RKO (cell line): ENCODE measurements around the gene MMP17.
"Not testable (repeated sequence)": the region's sequence is repeated elsewhere in the genome, so short reads cannot be mapped to it uniquely, and the experiment has no call there.

Experiments used
- DNase-seq: peaks from one replicate; pipeline ENCODE4 v3.0.0-alpha.2; 2016; ENCODE audit warnings: low spot score

MMP17 gene

GRCh38 chr12:131865180-131865875 is 37.1 kb downstream of the MMP17 start:
- DNase-seq = peak; percentile 91

GRCh38 chr12:131867471-131867870 is 39.3 kb downstream of the MMP17 start:
- no peak for DNase-seq

DNA sequence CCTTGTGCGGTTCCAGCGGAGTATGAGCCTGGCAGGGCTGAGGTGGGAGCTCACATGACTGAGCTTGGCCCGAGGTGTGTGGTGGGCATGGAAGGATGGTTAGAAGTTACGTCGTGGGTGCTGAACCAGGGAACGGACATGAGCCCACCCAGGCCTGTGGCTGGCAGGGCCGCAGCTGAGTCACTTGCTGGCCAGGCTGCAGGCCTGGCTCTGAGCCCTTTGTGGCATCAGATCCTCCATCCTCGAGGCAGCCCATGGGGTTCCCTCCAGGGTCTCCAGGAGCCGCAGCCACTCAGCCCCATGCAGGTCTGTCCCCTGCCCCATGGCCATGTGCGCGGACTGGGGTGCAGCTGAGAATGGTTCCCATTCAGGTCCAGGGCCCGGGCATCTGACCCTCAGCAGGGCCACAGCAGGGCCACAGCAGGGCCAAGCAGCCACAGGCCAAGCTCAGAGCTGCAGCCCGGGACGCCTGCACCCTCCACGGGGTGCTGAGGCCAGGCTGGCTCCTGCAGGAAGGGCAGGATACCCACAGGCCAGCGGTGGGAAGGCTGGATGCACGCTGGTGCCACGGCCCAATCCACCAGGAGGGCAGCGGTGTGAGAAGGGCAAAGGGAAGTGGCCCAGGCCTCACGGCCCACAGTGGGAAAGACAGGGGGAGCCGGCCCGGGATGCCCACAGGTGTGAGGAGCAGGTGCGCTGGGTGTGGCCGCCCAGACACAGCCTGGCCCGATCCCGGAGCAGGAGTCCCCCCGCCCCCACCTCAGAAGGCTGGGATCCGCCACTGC is 39.9 kb downstream of the MMP17 start:
- no peak for DNase-seq

DNA sequence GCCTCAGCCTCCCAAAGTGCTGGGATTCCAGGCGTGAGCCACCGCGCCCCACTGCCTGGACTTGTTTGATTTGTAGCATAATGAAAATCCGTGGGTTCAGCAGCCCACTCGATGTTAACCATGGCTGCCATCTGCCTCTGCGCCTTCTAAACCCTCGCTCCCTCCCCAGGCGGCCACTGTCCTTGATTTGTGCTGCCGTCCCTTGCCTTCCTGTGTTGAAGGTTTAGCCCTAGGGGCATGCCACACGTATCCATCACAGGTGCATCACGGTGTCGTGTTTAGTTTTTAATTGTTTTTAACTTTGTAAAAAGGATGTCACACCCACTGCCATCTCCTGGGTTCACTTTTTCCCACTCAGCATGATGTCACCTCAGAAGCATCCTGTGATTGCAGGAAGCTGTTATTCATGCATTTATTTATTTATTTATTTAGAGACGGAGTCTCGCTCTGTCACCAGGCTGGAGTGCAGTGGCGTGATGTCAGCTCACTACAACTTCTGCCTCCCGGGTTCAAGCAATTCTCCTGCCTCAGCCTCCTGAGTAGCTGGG is 41.8 kb downstream of the MMP17 start:
- peak; percentile 81 for DNase-seq

DNA sequence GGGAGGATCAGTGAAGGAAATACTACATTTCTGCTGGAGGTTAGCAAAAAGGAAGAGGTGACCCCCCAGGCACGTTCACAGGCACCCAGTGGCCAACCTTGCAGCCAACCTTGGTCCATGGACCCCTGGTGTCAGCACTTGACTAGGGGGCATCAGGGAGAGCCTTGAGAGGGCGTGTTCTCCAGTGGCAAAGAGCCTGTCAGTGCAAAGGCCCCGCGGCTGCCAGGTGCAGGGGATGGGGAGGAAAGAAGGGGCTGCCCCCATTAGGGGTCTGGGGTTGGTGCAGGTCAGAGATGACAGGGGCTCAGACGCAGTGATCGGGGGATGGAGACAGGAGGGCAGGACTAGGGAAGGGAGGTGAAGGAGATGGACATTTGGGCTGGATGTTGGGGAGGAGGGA is 43.5 kb downstream of the MMP17 start:
- no peak for DNase-seq

DNA sequence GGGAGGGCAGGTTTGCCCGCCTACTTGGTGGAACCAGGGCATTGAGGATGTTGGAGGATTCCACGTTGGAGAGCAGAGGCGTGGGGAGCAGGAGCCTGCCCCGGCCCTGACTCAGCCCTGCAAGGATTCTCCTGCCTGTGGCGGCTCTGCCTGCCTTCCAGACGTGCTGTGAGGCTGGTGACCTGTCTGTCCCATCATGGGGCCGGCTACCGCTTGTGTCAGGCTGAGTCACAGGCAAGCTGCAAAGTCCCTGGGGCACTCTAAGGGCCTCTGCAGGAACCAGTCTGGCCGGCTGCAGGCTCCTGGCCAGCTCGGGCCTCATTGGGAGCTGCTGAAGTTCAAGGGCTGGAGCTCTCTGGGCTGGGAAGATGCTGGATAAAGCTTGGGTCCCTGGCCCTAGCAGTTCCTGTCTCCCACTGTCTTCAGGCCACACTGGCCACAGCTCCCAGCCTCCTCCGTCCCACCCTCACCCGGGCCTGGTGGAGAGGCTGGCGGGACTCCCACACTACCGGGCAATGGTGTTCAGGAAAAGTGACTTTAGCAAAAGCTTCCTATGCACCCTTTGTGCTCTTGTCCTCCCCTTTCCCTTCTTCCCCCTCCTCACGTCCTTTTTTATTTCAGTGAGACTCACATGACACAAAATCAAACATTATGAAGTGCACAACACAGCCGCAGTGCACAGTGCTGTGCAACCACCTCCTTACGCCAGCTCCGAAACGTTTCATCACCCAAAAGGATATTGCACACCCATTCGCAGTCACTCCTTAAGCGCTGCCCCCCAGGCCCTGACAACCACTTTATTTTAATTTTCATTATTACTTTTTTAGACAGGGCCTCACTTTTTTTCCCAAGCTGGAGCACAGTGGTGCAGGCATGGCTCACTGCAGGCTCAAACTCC is 44.2 kb downstream of the MMP17 start:
- peak; percentile 82 for DNase-seq

DNA sequence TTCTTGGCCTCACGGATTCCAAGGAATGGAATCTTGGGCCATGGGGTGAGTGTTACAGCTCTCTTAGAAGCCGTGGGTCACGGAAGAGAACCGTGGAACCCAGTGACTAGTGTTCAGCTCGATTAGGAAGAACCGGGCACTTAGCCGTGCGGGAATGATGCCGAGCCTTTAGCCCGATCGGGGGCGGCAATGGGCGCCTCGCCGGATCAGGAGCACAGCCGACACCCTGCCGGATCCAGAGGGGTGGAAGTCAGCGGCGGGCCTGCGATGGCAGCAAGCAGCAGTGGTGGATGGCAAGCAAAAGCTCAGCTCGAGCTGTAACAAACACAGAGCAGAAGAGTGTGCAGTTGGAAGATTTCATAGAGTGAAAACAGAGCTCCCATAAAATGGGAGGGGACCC is 45.1 kb downstream of the MMP17 start:
- no peak for DNase-seq

DNA sequence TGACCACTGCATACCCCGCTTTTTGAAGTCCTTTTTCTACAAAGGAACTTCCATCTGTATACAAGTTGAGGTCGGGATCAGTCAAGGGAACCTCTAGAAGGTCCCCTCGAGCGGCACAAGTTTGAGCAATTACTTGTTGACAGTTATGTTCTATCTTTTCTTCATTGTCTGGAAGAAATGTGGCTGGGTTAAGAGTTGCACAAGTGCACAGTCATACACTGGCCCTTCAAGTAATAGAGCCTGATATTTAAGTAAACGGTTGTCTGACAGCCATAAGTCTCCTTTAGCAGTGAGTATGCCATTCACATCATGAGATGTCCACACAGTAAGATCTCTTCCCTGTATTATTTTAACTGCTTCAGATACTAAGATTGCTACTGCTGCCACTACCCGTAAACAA is 46.8 kb downstream of the MMP17 start:
- not testable (repeated sequence) for DNase-seq

DNA sequence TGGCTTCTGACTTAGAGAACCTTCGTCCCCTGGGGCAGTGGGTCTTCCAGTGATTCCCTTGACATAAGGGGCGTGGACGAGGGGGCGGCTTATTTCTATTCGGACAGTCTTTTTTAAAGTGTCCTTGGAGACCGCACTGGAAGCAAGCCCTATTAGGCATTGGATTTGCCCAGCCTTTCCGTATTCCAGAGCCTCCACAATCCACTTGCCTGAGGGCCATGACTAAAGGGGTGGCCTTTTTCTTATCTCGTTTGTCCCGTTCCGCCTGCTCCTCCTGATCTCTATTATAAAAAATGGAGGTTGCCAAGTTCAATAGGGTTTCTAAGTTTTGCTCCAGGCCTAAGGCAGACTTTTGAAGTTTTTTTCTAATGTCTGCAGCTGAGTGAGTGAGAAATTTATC is 49.0 kb downstream of the MMP17 start:
- not testable (repeated sequence) for DNase-seq

DNA sequence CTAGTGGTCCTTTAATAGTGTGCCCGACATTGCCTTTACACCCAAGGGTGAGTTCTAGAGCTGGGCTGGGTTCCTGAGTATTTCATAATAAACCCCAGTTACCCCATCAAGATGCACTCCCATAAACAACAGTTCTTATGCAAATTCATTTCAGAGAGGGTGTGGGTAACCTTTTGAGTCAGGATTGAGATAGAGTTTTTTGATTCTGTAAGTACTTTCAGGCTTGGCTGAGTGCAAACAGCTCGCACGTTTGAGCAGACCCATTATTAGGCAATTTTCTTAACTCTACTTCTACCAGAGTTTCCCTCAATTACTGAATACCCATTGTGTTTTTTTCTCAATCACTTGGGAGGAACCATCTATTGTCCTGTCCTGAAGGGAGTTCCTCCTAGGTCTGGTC is 50.2 kb downstream of the MMP17 start:
- DNase-seq = not testable (repeated sequence)

DNA sequence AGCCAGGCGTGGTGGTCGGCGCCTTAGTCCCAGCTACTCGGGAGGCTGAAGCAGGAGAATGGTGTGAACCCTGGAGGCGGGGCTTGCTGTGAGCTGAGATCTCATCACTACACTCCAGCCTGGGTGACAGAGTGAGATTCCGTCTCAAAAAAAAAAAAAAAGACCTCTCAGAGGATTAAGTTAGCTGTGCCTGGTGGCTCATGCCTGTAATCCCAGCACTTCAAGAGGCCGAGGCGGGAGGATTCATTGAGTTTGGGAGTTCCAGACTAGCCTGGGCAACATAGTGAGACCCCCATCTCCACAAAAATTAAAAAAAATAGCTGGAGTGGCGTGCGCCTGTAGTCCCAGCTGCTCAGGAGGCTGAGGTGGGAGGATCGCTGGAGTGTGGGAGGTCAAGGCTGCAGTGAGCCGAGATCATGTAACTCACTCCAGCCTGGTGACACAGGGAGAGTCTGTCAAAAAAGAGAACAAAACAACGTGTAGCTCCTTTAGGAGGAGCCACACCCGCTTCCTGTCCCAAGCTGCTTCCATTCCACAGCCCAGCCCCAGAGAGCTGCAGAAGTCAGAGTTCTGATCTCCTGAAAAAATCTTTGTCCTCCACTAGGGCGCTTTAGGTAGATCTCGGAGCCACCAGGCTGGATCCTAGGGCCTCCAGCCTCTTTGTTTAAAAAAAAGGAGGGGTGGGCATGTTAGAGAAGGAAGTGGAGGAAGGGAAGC is 54.8 kb downstream of the MMP17 start:
- DNase-seq = no peak

GRCh38 chr12:131883521-131883900 is 55.3 kb downstream of the MMP17 start:
- DNase-seq = no peak

DNA sequence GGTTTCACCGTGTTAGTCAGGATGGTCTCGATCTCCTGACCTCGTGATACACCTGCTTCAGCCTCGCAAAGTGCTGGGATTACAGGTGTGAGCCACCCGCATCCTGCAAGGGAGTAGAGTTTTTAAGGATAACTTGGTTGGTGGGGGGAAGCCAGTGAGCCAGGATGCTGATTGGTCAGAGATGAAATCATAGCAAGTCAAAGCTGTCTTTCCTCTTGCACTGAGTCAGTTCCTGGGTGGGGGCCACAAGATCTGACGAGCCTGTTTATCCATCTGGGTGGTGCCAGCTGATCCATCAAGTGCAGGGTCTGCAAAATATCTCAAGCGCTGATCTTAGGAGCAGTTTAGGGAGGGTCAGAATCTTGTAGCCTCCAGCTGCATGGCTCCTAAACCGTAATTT is 56.9 kb downstream of the MMP17 start:
- not testable (repeated sequence) for DNase-seq

- no peak for DNase-seq
These were observed 57.4 kb downstream of the MMP17 start for GRCh38 chr12:131885543-131886057.

DNA sequence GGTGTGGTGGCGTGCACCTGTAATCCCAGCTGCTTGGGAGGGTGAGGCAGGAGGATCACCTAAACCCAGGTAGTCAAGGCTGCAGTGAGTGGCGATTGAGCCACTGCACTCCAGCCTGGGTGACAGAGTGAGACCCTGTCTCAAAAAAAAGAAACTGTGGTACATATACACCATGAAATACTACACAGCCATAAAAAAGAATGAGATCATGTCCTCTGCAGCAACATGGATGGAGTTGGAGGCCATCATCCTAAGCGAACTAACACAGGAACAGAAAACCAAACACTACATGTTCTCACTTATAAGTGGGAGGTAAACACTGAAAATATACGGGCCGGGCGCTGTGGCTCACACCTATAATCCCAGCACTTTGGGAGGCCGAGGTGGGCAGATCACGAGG is 63.5 kb downstream of the MMP17 start:
- DNase-seq = not testable (repeated sequence)

GRCh38 chr12:131892711-131893604 is 64.8 kb downstream of the MMP17 start:
- no peak for DNase-seq

DNA sequence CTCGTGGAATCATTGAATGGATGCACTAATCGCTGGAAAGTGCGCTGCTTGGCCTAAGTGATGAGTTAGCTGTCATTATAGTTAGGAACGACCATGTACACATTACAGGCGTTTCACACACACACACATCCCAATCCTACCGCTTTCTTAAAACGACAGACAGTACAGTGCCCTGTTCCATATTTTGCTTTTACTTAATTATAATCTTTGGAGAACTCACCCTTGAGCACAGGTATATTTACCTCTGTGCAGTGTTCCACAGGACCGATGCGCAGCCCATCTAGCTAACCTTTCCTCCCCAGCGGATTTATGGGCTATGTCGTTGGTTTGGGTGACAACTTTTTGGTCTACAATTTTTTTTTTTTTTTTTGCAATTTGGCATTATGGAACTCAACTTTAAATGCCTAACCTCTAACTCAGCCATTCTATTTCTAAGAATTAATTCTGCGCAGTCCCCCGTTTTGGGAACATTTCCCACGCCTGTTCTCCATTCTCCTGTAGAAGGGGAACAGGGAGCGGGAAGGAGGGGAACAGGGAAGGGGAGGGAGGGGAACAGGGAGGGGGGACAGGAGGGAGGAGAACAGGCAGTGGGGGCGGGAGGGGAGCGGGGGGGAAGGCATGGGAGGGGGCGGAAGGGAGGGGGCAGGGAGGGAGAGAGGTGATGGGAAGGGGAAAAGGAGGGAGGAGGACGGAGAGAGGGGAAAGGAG is 65.6 kb downstream of the MMP17 start:
- DNase-seq = no peak

DNA sequence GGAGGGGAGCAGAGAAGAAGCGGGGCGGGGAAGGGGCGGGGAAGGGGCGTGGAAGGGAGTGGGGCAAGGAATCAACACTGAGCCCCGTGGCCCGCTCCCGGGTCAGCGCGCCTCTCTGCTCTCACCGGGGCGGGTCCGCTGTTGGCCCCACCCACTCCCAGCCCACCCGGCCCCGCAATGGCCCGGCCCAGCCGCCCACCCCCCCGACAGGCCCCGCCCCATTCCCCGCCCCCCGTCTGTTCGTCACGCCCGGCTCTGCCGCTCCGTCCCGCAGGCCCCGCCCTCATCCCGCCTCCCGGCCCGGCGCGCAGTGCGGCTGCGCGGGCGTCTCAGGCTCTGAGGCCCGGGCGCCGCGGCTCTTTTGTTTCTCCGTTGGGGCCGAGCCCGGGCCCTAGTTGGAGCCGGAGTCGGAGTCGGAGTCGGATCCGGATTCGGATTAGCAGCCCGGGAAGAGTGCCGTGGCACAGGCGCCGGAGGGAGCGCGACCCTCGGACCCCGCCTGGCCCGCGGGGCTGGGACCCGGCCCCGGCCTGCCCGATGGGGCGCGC is 66.2 kb downstream of the MMP17 start, which contains the start of gene ULK1:
ULK1 (plus strand) TSS at position 310 of the 548 bp plus-strand sequence. CDS start 380 bp downstream, outside the sequence.
- peak; percentile 84 for DNase-seq

DNA sequence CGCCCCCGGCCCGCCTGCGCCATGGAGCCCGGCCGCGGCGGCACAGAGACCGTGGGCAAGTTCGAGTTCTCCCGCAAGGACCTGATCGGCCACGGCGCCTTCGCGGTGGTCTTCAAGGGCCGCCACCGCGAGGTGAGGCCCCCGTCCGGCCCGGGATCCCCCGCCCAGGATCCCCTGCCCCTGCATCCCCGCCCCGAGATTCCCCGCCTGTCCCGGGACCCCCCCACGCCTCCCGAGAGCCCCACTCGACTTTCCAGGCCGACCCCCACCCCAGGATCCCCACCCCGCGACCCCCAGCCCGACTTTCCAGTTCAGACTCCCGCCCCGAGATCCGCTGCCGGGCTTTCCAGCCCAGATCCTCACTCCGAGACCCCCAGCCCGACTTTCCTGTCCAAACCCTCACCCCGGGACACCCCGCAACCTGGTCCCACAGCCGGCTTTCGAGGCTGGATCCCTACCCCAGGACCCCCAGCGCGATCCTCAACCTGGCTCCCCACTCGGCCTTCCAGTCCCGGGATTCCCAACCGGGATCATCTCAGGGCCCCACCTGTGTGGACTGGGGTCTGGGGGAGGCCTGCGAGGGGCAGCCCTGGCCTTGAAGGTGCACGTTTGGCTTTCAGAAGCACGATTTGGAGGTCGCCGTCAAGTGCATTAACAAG is 66.9 kb downstream of the MMP17 start:
- no peak for DNase-seq
